H1 (cell line): ENCODE measurements around the gene MCF2L2. TPM values are rescaled to one million over a fixed set of nuclear protein-coding genes. Genes with fewer than 3 reads are reported as not detected.

ENCODE experiments used
- RBBP5 ChIP-seq: IDR thresholded peaks from 2 replicates; pipeline ENCODE4 v1.7.1; 2012; ENCODE audit warnings: low read depth, mild to moderate bottlenecking, inconsistent platforms, low read length, moderate library complexity, borderline replicate concordance
- polyA plus RNA-seq, 7 experiments: library from polyadenylated mRNA; depleted of rRNA in 3 of 7; stranded (reverse) in 5 of 7; unstranded in 2 of 7; fragments of >200 nt in 5 of 7; fragments of 200-250 nt in 2 of 7; gene quantifications; 1 replicate in 5 of 7; 2 replicates in 1 of 7; 4 replicates in 1 of 7; pipeline versions ENCODE4 v1.2.1 to v1.2.3, GENCODE V29; 2011 to 2013; ENCODE audit warnings: missing spikeins in 2 of 7, mixed read lengths in 2 of 7
- total RNA-seq: library from RNA; stranded (reverse); fragmentation: NEBNext Ultra II Directional; extraction: Animal tissue kit (Norgen Biotek cat#: 25700); gene quantifications from 2 replicates; pipeline ENCODE4 v1.2.1, GENCODE V29; 2021
- TF ChIP-seq, protein P1 (sequence below), 3 experiments: IDR thresholded peaks; 1 replicate in 2 of 3; 2 replicates in 1 of 3; pipeline versions ENCODE4 v1.5.1 to v1.6.1; 2011; ENCODE audit warnings: low read length in 3 of 3, mild to moderate bottlenecking in 3 of 3, inconsistent platforms in 2 of 3, low read depth in 1 of 3, moderate library complexity in 1 of 3; ENCODE audit not compliant: insufficient read depth in 1 of 3; ENCODE audit errors: control extremely low read depth in 1 of 3

MCF2L2 gene
- total and polyA plus RNA-seq, 2 of the 8 experiments (the other 6 are each of a cell fraction or from before 2014, with no cell fraction given), result 4.1 to 13.7 TPM

DNA sequence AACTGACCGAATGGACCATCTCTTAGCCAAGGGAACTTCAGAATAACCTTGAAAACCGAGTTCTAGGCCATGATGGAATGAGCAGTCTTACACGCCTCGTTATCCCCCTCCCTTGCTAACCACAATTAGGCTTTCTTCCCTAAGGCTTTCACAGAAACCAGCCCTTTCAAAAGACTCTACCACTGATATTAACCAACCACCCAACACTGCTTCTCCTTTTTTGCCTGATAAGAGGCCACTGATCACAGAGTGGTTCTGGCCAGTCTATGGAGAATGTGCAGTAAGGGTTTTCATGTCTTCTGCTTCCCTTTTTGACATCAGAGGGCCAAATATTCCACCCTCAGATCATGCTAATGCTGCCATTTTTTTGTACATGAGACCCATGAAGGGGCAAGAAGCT, 59.3 kb downstream of the MCF2L2 start (continued):
- TF ChIP-seq RBBP5, result no peak
- TF ChIP-seq, protein P1, sequence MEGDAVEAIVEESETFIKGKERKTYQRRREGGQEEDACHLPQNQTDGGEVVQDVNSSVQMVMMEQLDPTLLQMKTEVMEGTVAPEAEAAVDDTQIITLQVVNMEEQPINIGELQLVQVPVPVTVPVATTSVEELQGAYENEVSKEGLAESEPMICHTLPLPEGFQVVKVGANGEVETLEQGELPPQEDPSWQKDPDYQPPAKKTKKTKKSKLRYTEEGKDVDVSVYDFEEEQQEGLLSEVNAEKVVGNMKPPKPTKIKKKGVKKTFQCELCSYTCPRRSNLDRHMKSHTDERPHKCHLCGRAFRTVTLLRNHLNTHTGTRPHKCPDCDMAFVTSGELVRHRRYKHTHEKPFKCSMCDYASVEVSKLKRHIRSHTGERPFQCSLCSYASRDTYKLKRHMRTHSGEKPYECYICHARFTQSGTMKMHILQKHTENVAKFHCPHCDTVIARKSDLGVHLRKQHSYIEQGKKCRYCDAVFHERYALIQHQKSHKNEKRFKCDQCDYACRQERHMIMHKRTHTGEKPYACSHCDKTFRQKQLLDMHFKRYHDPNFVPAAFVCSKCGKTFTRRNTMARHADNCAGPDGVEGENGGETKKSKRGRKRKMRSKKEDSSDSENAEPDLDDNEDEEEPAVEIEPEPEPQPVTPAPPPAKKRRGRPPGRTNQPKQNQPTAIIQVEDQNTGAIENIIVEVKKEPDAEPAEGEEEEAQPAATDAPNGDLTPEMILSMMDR (IDR thresholded peaks at IDR 0.05; ENCODE audit: control extremely low read depth in 1 of 3, insufficient read depth in 1 of 3, low read depth in 1 of 3, low read length in 3 of 3), result no peak
